DND-41 (cell line): ENCODE measurements around the gene SEC61B.

ENCODE experiments used
- CTCF ChIP-seq: IDR thresholded peaks from 2 replicates; pipeline ENCODE4 v1.5.1; 2012; ENCODE audit warnings: borderline replicate concordance, low read length, moderate library complexity, mild to moderate bottlenecking; ENCODE audit not compliant: poor library complexity, severe bottlenecking; ENCODE audit errors: extremely low read depth
- EZH2 ChIP-seq: IDR thresholded peaks from 3 replicates; pipeline ENCODE4 v1.6.1; 2012; ENCODE audit warnings: borderline replicate concordance, low read depth, mild to moderate bottlenecking, moderate library complexity, low read length, inconsistent platforms; ENCODE audit not compliant: severe bottlenecking

- TF ChIP-seq CTCF: no peak
- no peak for TF ChIP-seq EZH2
Measured at GRCh38 chr9:99183616-99184015, 38.5 kb upstream of the SEC61B start.
